Measurements from ENCODE around the gene POP5. TPM values are rescaled to one million over a fixed set of nuclear protein-coding genes. Genes with fewer than 3 reads are reported as not detected.
"Not testable (repeated sequence)": the region's sequence is repeated elsewhere in the genome, so short reads cannot be mapped to it uniquely, and the experiment has no call there.

Gene POP5
- polyA plus RNA-seq, 1 experiment: 46.7 TPM

GRCh38 chr12:120536064-120536791 is 45.0 kb downstream of the POP5 start:
- Histone ChIP-seq H3K36me3 (ENCODE audit: control insufficient read depth, insufficient read depth, low read length) (peaks cover 2% of the 10 kb centered on the region; the same call in 1 of the 2 replicates), H3K4me3 (ENCODE audit: low read depth, low read length) (peak overlapping the region; percentile 82), H3K27me3 (ENCODE audit: control insufficient read depth, insufficient read depth, low read length) (no peaks in the 10 kb centered on the region)
- POLR2A ChIA-PET: interaction anchor here (1.1 kb wide), 1 partner anchor 69 kb away, joined by 3 read pairs; no protein-coding TSS in a partner anchor
- no peak for DNase-seq (ENCODE audit: low read depth)
- TF ChIP-seq CTCF (IDR thresholded peaks at IDR 0.05; ENCODE audit: insufficient read depth, low read depth, low read length): no peak
- CTCF ChIA-PET: no interaction called here

- Histone ChIP-seq H3K36me3 (ENCODE audit: control insufficient read depth, insufficient read depth, low read length) (peaks cover 2% of the 10 kb centered on the region; the same call in 1 of the 2 replicates), H3K27me3 (ENCODE audit: control insufficient read depth, insufficient read depth, low read length) (no peaks in the 10 kb centered on the region), H3K4me3 (ENCODE audit: low read depth, low read length) (peak overlapping the region; percentile 82)
- TF ChIP-seq CTCF (IDR thresholded peaks at IDR 0.05; ENCODE audit: insufficient read depth, low read depth, low read length): no peak
- CTCF ChIA-PET: no interaction called here
- DNase-seq (ENCODE audit: low read depth): no peak
- POLR2A ChIA-PET: no interaction called here
Observed at GRCh38 chr12:120534703-120535655, 46.2 kb downstream of the POP5 start.

- CTCF ChIA-PET: no interaction called here
- peak within 1 kb of the TSS; percentile 82 for H3K4me3 ChIP-seq (ENCODE audit: low read depth, low read length)
- peaks cover 2% of the 10 kb centered on the region; the same call in 1 of the 2 replicates for H3K36me3 ChIP-seq (ENCODE audit: control insufficient read depth, insufficient read depth, low read length)
- no peak for TF ChIP-seq CTCF (IDR thresholded peaks at IDR 0.05; ENCODE audit: insufficient read depth, low read depth, low read length)
- POLR2A ChIA-PET: no interaction called here
- DNase-seq (ENCODE audit: low read depth): no peak
- no peaks in the 10 kb centered on the region for H3K27me3 ChIP-seq (ENCODE audit: control insufficient read depth, insufficient read depth, low read length)
Observed at GRCh38 chr12:120534203-120534702, 46.9 kb downstream of the POP5 start, which contains the start of gene RNF10. TSS of gene RNF10 (plus strand) at chr12:120534356. CDS start at chr12:120534812, 456 bp downstream.

- POLR2A ChIA-PET: no interaction called here
- DNase-seq (ENCODE audit: low read depth): no peak
- no peak overlapping the region for H3K4me3 ChIP-seq (ENCODE audit: low read depth, low read length)
- CTCF ChIA-PET: no interaction called here
- H3K36me3 ChIP-seq (ENCODE audit: control insufficient read depth, insufficient read depth, low read length): peaks cover 2% of the 10 kb centered on the region; the same call in 1 of the 2 replicates
- no peak for TF ChIP-seq CTCF (IDR thresholded peaks at IDR 0.05; ENCODE audit: insufficient read depth, low read depth, low read length)
- H3K27me3 ChIP-seq (ENCODE audit: control insufficient read depth, insufficient read depth, low read length): no peaks in the 10 kb centered on the region
Observed at GRCh38 chr12:120532701-120533238, 48.4 kb downstream of the POP5 start.

GRCh38 chr12:120530418-120530761 is 50.8 kb downstream of the POP5 start:
- H3K4me3 ChIP-seq (ENCODE audit: low read depth, low read length): peak overlapping the region; percentile 62
- H3K27me3 ChIP-seq (ENCODE audit: control insufficient read depth, insufficient read depth, low read length); CTCF ChIA-PET; H3K36me3 ChIP-seq (ENCODE audit: control insufficient read depth, insufficient read depth, low read length); DNase-seq (ENCODE audit: low read depth); POLR2A ChIA-PET: not testable (repeated sequence)

All from BJ (cell line).